ENCODE results near the gene ADRA2C. TPM values are rescaled to one million over a fixed set of nuclear protein-coding genes. Genes with fewer than 3 reads are reported as not detected.

The ADRA2C gene
- total RNA-seq, 2 experiments from 2014 or later, result 0.21 TPM; not detected in 1

- intact Hi-C loops (cut with micrococcal nuclease; ENCODE audit: unreplicated experiment), result no loop called here
- no peaks in the 10 kb centered on the region for H3K9me3 ChIP-seq (ENCODE audit: low read length)
- POLR2A ChIA-PET, result no interaction called here
- H3K4me1 ChIP-seq (ENCODE audit: insufficient read depth, low read length, poor library complexity, severe bottlenecking), result no peaks in the 10 kb centered on the region
- H3K4me2 ChIP-seq (ENCODE audit: low read length), result no peak overlapping the region
- no TSS peak for BruUV-seq (replicated peaks)
- H3K4me3 ChIP-seq (ENCODE audit: low read depth, low read length, poor library complexity, severe bottlenecking), result no peak overlapping the region
- no peaks in the 10 kb centered on the region for H4K20me1 ChIP-seq (ENCODE audit: insufficient read depth, low read length)
- H2AFZ ChIP-seq (ENCODE audit: low read length), result no peak overlapping the region
- no peaks in the 10 kb centered on the region for H3K36me3 ChIP-seq (ENCODE audit: insufficient read depth, low read length)
- no peak for DNase-seq (ENCODE audit: low spot score)
- H3K9me2 ChIP-seq (ENCODE audit: insufficient read depth, low read length), result no peaks in the 10 kb centered on the region
- no peaks in the 10 kb centered on the region for H3K79me2 ChIP-seq (ENCODE audit: insufficient read depth, low read depth, low read length)
- TF ChIP-seq, protein P1, sequence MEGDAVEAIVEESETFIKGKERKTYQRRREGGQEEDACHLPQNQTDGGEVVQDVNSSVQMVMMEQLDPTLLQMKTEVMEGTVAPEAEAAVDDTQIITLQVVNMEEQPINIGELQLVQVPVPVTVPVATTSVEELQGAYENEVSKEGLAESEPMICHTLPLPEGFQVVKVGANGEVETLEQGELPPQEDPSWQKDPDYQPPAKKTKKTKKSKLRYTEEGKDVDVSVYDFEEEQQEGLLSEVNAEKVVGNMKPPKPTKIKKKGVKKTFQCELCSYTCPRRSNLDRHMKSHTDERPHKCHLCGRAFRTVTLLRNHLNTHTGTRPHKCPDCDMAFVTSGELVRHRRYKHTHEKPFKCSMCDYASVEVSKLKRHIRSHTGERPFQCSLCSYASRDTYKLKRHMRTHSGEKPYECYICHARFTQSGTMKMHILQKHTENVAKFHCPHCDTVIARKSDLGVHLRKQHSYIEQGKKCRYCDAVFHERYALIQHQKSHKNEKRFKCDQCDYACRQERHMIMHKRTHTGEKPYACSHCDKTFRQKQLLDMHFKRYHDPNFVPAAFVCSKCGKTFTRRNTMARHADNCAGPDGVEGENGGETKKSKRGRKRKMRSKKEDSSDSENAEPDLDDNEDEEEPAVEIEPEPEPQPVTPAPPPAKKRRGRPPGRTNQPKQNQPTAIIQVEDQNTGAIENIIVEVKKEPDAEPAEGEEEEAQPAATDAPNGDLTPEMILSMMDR (conservative IDR thresholded peaks at IDR 0.05; ENCODE audit: low read length), result no peak
- no peak for TF ChIP-seq EZH2phosphoT487 (IDR thresholded peaks at IDR 0.05; ENCODE audit: borderline replicate concordance, low read depth, low read length)
- CTCF ChIA-PET (ENCODE audit: unreplicated experiment), result no interaction called here
- no peak overlapping the region for H3K27ac ChIP-seq (ENCODE audit: low read depth, low read length, poor library complexity, severe bottlenecking)
Measured at GRCh38 chr4:3812211-3812934, 46.2 kb downstream of the ADRA2C start.

DNA sequence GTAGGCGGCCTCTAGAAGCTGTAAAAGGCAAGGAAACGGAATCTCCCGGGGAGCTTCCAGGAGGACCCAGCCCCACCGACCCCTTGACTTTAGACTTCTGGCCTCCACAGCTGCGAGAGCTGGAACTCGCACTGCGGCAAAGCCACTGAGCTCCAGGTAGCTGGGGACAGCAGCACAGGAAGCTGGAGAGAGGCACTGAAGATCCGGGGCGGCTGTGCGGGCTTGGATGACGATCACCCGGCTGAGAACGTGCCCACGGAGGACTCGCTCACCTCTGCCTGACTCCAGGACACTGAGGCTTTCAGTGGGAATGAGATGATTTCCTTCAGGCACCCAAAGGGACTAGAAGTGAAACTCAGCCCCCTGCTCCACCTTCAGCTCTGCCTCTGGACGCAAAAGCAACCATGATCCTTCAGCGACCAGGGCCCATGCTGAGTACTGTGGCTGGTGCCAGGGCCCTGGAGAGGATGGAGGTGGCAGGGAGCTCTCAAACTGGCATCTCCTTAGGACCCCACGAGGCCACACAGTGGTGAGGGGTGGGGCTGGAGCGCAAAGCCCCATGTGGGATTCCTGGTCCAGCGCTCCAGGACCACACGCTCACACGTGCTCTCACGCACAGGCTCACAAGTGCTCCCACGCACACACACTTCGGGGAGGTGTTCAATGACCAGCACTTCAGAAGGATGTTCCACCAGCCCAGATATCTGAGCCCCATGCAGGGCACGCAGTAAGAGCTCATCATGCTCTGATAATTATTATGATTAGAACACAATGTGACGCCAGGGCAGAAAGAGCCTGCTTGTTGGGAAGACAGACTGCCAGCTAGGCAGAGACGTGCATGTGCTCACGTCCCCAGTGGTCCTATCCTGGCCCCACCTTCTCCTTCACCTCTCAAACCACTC, 47.2 kb downstream of the ADRA2C start:
- no peak overlapping the region for H3K4me3 ChIP-seq (ENCODE audit: low read depth, low read length, poor library complexity, severe bottlenecking)
- intact Hi-C loops (cut with micrococcal nuclease; ENCODE audit: unreplicated experiment), result no loop called here
- H3K9me2 ChIP-seq (ENCODE audit: insufficient read depth, low read length), result no peaks in the 10 kb centered on the region
- no TSS peak for BruUV-seq (replicated peaks)
- ChIA-PET CTCF (ENCODE audit: unreplicated experiment) (interaction anchor here (0.6 kb wide), 1 partner anchor 50 kb away, joined by 3 read pairs; no protein-coding TSS in a partner anchor), POLR2A (no interaction called here)
- no peaks in the 10 kb centered on the region for H3K9me3 ChIP-seq (ENCODE audit: low read length)
- no peak overlapping the region for H2AFZ ChIP-seq (ENCODE audit: low read length)
- TF ChIP-seq, protein P1 (conservative IDR thresholded peaks at IDR 0.05; ENCODE audit: low read length), result no peak
- TF ChIP-seq EZH2phosphoT487 (IDR thresholded peaks at IDR 0.05; ENCODE audit: borderline replicate concordance, low read depth, low read length), result no peak
- DNase-seq (ENCODE audit: low spot score), result no peak
- H3K4me1 ChIP-seq (ENCODE audit: insufficient read depth, low read length, poor library complexity, severe bottlenecking), result no peaks in the 10 kb centered on the region
- H3K79me2 ChIP-seq (ENCODE audit: insufficient read depth, low read depth, low read length), result no peaks in the 10 kb centered on the region
- H3K4me2 ChIP-seq (ENCODE audit: low read length), result no peak overlapping the region
- H3K27ac ChIP-seq (ENCODE audit: low read depth, low read length, poor library complexity, severe bottlenecking), result no peak overlapping the region
- no peaks in the 10 kb centered on the region for H4K20me1 ChIP-seq (ENCODE audit: insufficient read depth, low read length)
- no peaks in the 10 kb centered on the region for H3K36me3 ChIP-seq (ENCODE audit: insufficient read depth, low read length)

Measured in OCI-LY7 (cell line).